Panc1 (cell line): Measurements from ENCODE around the gene PRKAA1.

ENCODE experiments used
- POLR2AphosphoS5 ChIP-seq: IDR thresholded peaks from 2 replicates; pipeline ENCODE4 v1.6.1; 2012; ENCODE audit warnings: mild to moderate bottlenecking, low read depth, low read length, moderate library complexity
- TF ChIP-seq, protein P1 (sequence below): fragments of 450-650 bp; IDR thresholded peaks from 2 replicates; pipeline ENCODE4 v1.5.1; 2017; ENCODE audit warnings: mild to moderate bottlenecking

DNA sequence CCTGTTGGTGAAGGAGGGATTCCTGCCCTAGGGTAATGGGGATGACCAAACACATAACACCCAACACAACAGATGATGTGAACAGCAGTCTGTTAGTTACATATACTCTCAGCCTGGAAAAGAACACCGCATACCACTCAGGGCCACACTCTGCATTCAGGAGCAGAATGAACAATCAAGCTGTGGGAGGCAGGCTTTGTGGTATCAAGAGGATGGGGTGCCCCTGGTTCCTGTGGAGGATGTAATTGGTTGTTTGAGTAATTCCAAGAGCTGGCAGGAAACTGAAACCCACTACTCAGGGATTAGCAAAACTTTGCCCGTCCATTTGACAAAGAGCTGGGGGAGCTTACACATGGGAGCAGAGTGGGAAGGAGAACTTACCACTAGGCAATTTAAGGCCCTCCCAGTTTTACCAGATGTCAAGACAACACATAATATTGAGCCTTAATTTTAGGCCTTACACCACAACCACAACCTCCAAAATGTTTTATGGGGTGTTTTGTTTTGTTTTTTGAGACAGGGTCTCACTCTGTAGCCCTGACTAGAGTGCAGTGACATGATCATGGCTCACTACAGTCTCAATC is 15.6 kb upstream of the PRKAA1 start:
- no peak for TF ChIP-seq POLR2AphosphoS5
- TF ChIP-seq, protein P1, sequence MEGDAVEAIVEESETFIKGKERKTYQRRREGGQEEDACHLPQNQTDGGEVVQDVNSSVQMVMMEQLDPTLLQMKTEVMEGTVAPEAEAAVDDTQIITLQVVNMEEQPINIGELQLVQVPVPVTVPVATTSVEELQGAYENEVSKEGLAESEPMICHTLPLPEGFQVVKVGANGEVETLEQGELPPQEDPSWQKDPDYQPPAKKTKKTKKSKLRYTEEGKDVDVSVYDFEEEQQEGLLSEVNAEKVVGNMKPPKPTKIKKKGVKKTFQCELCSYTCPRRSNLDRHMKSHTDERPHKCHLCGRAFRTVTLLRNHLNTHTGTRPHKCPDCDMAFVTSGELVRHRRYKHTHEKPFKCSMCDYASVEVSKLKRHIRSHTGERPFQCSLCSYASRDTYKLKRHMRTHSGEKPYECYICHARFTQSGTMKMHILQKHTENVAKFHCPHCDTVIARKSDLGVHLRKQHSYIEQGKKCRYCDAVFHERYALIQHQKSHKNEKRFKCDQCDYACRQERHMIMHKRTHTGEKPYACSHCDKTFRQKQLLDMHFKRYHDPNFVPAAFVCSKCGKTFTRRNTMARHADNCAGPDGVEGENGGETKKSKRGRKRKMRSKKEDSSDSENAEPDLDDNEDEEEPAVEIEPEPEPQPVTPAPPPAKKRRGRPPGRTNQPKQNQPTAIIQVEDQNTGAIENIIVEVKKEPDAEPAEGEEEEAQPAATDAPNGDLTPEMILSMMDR, result no peak
